A549 (cell line): ENCODE data around the gene OR11H6.

Experiments
- BHLHE40 ChIP-seq: IDR thresholded peaks from 2 replicates; pipeline ENCODE4 v1.6.1; 2012; ENCODE audit warnings: low read depth, low read length, inconsistent platforms
- GATA3 ChIP-seq: IDR thresholded peaks from 2 replicates; pipeline ENCODE4 v1.6.1; 2012; ENCODE audit warnings: borderline replicate concordance
- HMGXB4 ChIP-seq: fragments of 250-450 bp; sonication (Bioruptor Pico); IDR thresholded peaks from 2 replicates; pipeline ENCODE4 v1.5.0; 2021; ENCODE audit warnings: mild to moderate bottlenecking, moderate library complexity, borderline replicate concordance
- MYC ChIP-seq: IDR thresholded peaks from 2 replicates; pipeline ENCODE4 v1.6.1; 2012; ENCODE audit warnings: mild to moderate bottlenecking, inconsistent platforms, low read length, improper control_type of control experiment, borderline replicate concordance
- PHF8 ChIP-seq: fragments of 200-600 bp; sonication (generic); IDR thresholded peaks from 2 replicates; pipeline ENCODE4 v1.6.1; 2016; ENCODE audit warnings: low read depth, mild to moderate bottlenecking, antibody characterized with exemption, moderate library complexity, borderline replicate concordance
- POLR2A ChIP-seq: IDR thresholded peaks from 2 replicates; pipeline ENCODE4 v1.6.1; 2012; ENCODE audit warnings: mild to moderate bottlenecking, low read length
- POLR2AphosphoS2 ChIP-seq: conservative IDR thresholded peaks from 2 replicates; pipeline ENCODE4 v1.6.1; 2012; ENCODE audit warnings: low read length, improper control_type of control experiment, inconsistent platforms
- RARB ChIP-seq: fragments of 250-450 bp; sonication (Bioruptor Pico); IDR thresholded peaks from 2 replicates; pipeline ENCODE4 v1.8.0; 2021; ENCODE audit warnings: mild to moderate bottlenecking, moderate library complexity
- RCOR1 ChIP-seq: fragments of 150-350 bp; IDR thresholded peaks from 2 replicates; pipeline ENCODE4 v1.6.1; 2014; ENCODE audit warnings: antibody characterized with exemption, low read length, low read depth
- SMC3 ChIP-seq: fragments of >200 bp; sonication (Bioruptor Twin); formaldehyde crosslinking; IDR thresholded peaks from 3 replicates; pipeline ENCODE4 v1.6.1; 2018; ENCODE audit warnings: inconsistent platforms
- TP53 ChIP-seq: fragments of 250-450 bp; sonication (Bioruptor Pico); IDR thresholded peaks from 2 replicates; pipeline ENCODE4 v1.5.0; 2021; ENCODE audit warnings: mild to moderate bottlenecking, moderate library complexity
- TF ChIP-seq, protein P1 (sequence below): fragments of >200 bp; sonication (Bioruptor Twin); formaldehyde crosslinking; IDR thresholded peaks from 3 replicates; pipeline ENCODE4 v1.5.1; 2016
- TF ChIP-seq, protein P2 (sequence below): fragments of 200-600 bp; sonication (generic); IDR thresholded peaks from 2 replicates; pipeline ENCODE4 v1.6.1; 2016; ENCODE audit warnings: antibody characterized with exemption, mild to moderate bottlenecking, moderate library complexity

DNA sequence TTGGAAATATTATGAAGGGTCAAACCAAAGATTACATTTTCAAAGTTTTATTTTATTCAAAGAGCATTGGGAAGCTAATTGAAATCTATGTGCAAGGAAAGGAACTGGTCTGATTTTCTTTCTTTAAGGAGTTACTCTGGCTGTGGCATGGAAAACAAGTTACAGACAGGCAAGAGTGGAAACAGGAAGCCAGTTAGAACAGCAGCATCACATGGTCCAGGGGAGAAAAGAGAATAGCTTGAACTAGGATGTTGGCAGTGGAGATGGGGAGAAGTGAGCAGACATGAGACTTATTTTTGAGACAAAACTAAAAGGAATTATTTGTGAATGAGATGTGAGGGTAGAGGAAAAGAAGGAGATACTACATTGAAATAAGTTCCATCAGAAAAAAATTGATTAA lies 29.4 kb upstream of the OR11H6 start:
- TF ChIP-seq RCOR1 (no peak), MYC (no peak), PHF8 (no peak), RARB (CRISPR knock-in tag) (no peak), BHLHE40 (no peak), TP53 (CRISPR knock-in tag) (no peak), HMGXB4 (CRISPR knock-in tag) (no peak), POLR2A (no peak), SMC3 (no peak), GATA3 (no peak), POLR2AphosphoS2 (no peak)
- TF ChIP-seq, protein P1, sequence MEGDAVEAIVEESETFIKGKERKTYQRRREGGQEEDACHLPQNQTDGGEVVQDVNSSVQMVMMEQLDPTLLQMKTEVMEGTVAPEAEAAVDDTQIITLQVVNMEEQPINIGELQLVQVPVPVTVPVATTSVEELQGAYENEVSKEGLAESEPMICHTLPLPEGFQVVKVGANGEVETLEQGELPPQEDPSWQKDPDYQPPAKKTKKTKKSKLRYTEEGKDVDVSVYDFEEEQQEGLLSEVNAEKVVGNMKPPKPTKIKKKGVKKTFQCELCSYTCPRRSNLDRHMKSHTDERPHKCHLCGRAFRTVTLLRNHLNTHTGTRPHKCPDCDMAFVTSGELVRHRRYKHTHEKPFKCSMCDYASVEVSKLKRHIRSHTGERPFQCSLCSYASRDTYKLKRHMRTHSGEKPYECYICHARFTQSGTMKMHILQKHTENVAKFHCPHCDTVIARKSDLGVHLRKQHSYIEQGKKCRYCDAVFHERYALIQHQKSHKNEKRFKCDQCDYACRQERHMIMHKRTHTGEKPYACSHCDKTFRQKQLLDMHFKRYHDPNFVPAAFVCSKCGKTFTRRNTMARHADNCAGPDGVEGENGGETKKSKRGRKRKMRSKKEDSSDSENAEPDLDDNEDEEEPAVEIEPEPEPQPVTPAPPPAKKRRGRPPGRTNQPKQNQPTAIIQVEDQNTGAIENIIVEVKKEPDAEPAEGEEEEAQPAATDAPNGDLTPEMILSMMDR, result no peak
- TF ChIP-seq, protein P2, sequence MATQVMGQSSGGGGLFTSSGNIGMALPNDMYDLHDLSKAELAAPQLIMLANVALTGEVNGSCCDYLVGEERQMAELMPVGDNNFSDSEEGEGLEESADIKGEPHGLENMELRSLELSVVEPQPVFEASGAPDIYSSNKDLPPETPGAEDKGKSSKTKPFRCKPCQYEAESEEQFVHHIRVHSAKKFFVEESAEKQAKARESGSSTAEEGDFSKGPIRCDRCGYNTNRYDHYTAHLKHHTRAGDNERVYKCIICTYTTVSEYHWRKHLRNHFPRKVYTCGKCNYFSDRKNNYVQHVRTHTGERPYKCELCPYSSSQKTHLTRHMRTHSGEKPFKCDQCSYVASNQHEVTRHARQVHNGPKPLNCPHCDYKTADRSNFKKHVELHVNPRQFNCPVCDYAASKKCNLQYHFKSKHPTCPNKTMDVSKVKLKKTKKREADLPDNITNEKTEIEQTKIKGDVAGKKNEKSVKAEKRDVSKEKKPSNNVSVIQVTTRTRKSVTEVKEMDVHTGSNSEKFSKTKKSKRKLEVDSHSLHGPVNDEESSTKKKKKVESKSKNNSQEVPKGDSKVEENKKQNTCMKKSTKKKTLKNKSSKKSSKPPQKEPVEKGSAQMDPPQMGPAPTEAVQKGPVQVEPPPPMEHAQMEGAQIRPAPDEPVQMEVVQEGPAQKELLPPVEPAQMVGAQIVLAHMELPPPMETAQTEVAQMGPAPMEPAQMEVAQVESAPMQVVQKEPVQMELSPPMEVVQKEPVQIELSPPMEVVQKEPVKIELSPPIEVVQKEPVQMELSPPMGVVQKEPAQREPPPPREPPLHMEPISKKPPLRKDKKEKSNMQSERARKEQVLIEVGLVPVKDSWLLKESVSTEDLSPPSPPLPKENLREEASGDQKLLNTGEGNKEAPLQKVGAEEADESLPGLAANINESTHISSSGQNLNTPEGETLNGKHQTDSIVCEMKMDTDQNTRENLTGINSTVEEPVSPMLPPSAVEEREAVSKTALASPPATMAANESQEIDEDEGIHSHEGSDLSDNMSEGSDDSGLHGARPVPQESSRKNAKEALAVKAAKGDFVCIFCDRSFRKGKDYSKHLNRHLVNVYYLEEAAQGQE, result no peak
